NCI-H510A (cell line): ENCODE results near the gene ATXN1.

Experiments
- DNase-seq: peaks from one replicate; lab custom pipeline; 2025; lab: John Stamatoyannopoulos, UW

Gene ATXN1

GRCh38 chr6:16438718-16439591 is 322.3 kb downstream of the ATXN1 start:
- DNase-seq = no peak

- DNase-seq = no peak
Measured at GRCh38 chr6:16437984-16438383, 323.3 kb downstream of the ATXN1 start.

- DNase-seq = no peak
Measured at GRCh38 chr6:16437095-16437494, 324.2 kb downstream of the ATXN1 start.

GRCh38 chr6:16436550-16436949 is 324.7 kb downstream of the ATXN1 start:
- DNase-seq = no peak

GRCh38 chr6:16434885-16435284 is 326.4 kb downstream of the ATXN1 start:
- DNase-seq = no peak

GRCh38 chr6:16433338-16433890 is 327.8 kb downstream of the ATXN1 start:
- no peak for DNase-seq

- no peak for DNase-seq
Measured at GRCh38 chr6:16432075-16433032, 328.9 kb downstream of the ATXN1 start.

GRCh38 chr6:16431106-16431505 is 330.2 kb downstream of the ATXN1 start:
- DNase-seq = no peak

GRCh38 chr6:16430391-16431089 is 330.7 kb downstream of the ATXN1 start:
- DNase-seq = no peak

GRCh38 chr6:16429669-16430068 is 331.6 kb downstream of the ATXN1 start:
- DNase-seq = no peak

- DNase-seq = no peak
Measured at GRCh38 chr6:16427124-16427523, 334.1 kb downstream of the ATXN1 start.

GRCh38 chr6:16425881-16426615 is 335.2 kb downstream of the ATXN1 start:
- DNase-seq = no peak

- DNase-seq = no peak
Measured at GRCh38 chr6:16421462-16421960, 339.7 kb downstream of the ATXN1 start.

GRCh38 chr6:16420715-16421461 is 340.4 kb downstream of the ATXN1 start:
- no peak for DNase-seq

GRCh38 chr6:16420337-16420714 is 340.9 kb downstream of the ATXN1 start:
- no peak for DNase-seq

- DNase-seq = no peak
Measured at GRCh38 chr6:16419636-16420336, 341.5 kb downstream of the ATXN1 start.

- DNase-seq = no peak
Measured at GRCh38 chr6:16418151-16418550, 343.1 kb downstream of the ATXN1 start.

- DNase-seq = no peak
Measured at GRCh38 chr6:16415677-16416076, 345.6 kb downstream of the ATXN1 start.

GRCh38 chr6:16414205-16414604 is 347.1 kb downstream of the ATXN1 start:
- no peak for DNase-seq

GRCh38 chr6:16413399-16413798 is 347.9 kb downstream of the ATXN1 start:
- no peak for DNase-seq
